Tibial nerve (tissue), 4 donors: ENCODE results near the gene BCAS3.

Experiments
- CTCF ChIP-seq, 5 experiments: fragments of 200-600 bp in 3 of 5; fragments of 450-650 bp in 2 of 5; sonication (generic) in 3 of 5; IDR thresholded peaks; one replicate each; pipeline ENCODE4 v1.5.1; 2016 to 2019; ENCODE audit warnings: antibody characterized with exemption in 5 of 5, mild to moderate bottlenecking in 3 of 5, moderate library complexity in 2 of 5
- EP300 ChIP-seq, 2 donors: sonication (generic); formaldehyde crosslinking; IDR thresholded peaks; one replicate each; pipeline ENCODE4 v1.6.1; 2017; ENCODE audit warnings: antibody characterized with exemption in 2 of 2, mild to moderate bottlenecking in 1 of 2

- TF ChIP-seq CTCF (IDR thresholded peaks at IDR 0.05) (no peak), EP300 (IDR thresholded peaks at IDR 0.05) (no peak)
Observed at GRCh38 chr17:60741031-60741430, 63.4 kb downstream of the BCAS3 start.
